HPDE6-E6E7 (cell line): ENCODE measurements around the gene MLXIP.
"Not testable (repeated sequence)": the region's sequence is repeated elsewhere in the genome, so short reads cannot be mapped to it uniquely, and the experiment has no call there.

Experiments
- DNase-seq: peaks from one replicate; pipeline ENCODE4 v3.0.0; 2011; ENCODE audit warnings: missing footprints; ENCODE audit errors: extremely low spot score

Gene MLXIP

DNA sequence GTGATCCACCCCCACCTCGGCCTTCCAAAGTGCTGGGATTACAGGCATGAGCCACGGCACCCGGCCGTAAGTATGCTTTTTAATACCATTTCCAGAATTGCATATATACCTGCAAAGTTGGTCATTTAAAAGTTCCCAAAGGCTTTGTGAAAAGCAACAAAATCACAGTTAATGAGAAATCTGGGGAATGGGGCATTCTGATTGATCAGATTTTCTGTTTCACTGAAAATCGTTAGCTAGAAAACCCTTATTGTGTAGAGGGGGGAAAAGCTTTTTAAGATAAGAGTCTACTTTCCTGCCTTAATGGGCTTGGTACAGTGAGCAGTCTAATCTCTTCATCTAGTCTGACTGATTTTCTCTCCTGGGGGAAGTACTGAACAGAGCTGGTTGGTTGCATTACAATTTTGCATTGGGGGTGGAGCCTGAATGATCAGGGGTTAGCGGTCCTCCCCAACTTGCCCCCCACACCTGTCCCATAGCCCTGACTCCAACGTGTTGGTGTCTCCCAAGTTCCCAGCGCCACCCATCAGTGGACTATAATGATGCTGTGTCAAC, 71.6 kb downstream of the MLXIP start:
- no peak for DNase-seq

DNA sequence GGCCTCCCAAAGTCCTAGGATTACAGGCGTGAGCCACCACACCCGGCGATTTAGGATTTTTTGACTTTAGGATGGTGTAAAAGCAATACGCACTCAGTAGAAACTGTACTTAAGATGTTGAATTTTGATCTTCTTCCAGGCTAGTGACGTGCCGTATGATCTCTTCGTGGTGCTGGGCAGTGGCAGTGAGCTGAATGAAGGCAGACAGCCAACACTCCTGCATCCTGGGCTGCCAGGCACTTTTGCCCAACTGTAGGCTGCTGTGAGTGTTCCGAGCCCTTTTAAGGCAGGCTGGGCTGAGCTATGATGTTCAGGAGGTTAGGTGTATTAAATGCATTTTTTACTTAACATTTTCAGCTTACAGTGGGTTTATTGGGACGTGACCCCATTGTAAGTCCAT, 74.2 kb downstream of the MLXIP start:
- DNase-seq, result no peak

DNA sequence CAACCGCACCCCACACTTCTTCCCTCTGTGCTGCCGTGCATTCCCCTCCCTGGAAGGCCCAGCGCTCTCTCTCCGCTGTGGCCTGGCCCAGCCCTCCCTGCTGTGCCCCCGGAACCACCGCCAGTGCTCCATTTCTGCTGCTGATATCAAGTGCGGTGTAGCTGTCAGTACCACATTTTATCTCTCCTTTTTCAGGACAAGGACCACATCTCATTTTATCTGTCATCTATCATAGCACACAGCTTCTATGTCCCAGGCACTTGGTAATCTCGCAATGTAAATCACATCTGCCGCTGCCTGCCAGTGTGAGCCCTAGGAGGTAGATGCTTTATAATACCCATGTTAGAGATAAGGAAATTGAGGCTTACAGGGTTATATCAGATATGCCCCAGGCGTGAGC, 77.1 kb downstream of the MLXIP start:
- DNase-seq, result no peak

DNA sequence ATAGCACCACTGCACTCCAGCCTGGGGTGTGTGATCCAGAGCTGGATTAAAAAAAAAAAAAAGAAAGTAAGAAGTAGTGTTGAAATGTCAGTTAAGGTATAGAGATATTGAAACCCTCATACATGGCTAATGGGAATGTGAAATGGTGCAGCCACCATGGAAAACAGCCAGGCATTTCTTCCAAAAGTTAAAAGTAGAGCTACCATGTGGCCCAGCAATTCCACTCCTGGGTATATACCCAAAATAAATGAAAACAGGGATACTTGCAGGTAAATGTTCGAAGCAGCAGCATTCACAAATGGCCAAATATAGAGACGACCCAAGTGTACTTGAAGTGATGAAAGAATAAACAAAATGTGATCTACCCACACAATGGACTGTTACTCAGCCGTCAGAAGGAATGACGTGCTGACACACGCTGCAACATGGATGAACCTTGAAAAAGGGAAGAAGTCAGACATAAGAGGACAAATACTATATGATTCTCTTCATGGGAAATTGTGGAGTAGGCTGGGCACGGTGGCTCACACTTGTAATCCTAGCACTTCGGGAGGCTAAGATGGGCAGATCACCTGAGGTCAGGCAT, 80.2 kb downstream of the MLXIP start:
- no peak for DNase-seq

DNA sequence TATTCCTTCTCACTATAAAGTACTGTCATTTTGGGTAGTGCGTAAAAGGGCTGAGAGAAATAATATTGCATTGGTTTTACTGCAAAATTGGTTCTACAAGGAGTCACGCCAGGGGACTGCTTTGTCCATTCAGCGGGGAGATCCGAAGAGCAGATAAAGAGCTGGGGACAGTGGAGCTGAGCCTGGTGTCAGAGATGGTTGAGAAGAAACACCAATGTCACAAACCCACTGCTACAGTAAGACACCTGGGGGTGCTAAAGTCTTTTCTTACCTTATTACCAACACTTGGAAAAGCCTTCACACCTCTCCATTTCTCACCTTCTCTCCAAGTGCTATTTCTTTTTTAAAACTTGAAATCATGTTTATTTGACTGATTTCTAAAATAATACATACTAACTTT, 81.3 kb downstream of the MLXIP start:
- DNase-seq, result no peak

DNA sequence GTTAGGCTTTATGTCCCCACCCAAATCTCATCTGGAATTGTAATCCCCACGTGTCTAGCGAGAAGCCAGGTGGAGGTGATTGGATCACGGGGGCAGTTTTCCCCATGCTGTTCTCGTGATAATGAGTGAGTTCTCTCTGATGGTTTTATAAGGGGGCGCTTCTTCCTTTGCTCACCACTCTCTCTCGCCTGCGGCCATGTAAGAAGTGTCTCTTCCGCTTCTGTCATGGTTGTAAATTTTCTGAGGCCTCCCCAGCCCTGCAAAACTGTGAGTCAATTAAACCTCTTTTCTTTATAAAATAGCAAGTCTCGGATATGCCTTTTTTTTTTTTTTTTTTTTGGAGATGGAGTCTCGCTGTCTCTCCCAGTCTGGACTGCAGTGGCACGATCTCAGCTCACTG, 82.2 kb downstream of the MLXIP start:
- no peak for DNase-seq

DNA sequence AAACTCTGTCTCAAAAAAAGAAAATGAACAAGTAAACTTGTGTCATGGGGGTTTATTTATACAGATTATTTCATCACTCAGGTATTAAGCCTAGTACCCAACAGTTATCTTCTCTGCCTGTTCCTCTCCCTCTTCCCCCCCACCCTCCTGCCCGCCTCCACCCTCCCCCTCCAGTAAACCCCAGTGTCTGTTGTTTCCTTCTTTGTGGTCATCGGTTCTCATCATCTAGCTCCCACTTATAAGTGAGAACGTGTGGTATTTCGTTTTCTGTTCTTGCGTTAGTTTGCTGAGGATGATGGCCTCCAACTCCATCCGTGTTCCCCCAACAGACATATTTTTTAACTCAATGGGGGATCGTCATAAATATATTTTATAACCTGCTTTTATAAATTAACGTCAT, 83.1 kb downstream of the MLXIP start:
- no peak for DNase-seq

DNA sequence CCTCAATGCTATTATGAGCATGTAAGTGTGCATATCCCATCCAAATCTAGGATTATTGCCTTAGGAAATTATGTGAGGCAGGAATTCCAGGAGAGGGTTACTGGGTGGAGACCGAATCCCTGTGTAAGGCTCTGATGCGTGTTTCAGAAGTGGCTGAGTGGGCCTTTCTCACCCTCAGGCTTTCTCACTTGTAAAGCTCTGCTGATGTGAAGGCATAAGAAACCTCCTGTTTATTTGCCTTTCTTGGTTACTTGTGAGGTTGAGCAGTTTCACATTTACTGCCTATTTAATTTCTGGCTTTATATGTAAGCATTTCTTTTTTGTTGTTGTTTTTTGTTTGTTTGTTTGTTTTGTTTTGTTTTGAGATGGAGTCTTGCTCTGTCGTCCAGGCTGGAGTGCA, 84.4 kb downstream of the MLXIP start:
- no peak for DNase-seq

DNA sequence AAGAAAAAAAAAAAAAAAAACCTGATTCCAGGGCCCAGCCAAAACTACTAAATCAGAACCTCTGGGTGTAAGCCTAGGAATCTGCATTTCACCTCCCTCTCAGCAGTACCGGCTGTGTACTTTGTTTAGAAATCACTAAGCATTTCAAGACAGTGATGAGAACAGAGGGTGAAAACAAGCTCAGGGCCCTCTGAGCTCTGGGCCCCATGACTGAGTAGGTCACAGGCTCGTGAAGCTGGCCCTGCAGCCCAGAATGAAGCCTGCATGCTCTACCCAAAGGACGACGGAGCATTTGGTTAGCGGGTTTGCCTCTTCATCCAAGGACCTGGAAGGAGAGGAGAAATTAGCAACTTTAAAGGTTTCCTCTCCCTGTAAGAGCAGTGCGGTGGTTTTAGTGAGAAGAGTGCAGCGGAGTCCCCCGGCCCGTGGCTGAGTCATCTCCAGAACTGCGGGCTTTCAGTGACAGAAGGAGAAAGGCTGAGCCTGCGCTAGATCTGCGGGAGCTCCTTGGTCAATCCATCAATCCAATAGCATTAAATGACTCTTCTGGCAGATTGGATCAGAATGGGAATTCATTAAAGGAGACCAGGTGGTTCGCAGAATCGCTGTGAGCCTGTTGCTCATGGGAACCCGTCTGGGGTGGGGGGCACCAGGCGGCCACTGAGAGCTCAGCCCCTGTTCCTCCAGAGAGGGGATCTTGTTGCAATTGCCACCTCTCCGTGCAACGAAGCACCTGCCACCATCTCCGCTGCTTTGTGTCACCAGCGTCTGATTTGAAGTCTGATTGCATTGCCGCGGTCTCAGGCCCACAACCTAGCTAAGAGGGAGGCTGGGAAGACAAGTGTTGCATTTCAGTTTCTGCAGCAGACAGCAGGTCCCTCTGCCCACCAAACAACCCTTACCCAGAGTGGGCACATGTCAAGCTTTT, 88.1 kb downstream of the MLXIP start:
- DNase-seq, result no peak

DNA sequence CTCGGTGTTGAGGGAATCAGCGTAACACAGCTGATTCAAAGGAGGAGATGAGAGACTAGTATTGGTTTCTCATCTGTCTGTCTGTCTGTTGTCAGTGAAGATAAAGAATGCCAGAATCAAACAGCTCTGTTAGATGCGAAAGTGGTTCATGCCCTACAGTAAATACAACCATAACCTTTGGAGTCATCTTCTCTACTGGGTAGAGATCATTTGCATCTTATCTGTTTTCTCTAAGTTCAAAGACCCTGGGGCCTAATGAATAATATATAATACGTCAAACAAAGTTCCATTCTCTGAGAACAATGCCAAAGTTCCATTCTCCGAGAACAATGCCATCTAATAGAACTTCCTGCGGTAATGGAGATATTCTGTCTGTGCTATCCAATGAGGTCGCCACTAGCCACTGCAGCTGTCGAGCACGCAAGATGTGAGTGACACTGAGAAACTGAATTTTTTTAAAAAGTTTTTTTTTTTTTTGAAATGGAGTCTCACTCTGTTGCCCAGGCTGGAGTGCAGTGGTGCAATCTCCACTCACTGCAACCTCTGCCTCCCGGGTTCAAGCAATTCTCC, 88.9 kb downstream of the MLXIP start:
- no peak for DNase-seq

DNA sequence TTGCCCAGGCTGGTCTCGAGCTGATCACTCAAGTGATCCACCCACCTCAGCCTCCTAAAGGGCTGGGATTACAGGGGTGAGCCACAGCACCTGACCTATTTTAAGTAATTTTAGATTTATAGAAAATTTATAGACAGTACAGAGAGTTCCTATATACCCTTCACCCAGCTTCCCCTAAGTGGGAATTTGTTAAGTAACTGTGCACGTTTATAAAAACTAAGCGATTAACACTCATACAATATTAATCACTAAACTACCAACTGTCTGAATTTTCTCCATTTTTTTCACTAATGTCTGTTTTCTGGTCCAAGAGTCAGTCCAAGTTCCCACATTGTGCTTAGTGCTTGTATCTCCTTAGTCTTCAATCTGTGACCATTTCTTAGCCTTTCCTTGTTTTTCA, 89.9 kb downstream of the MLXIP start:
- no peak for DNase-seq

DNA sequence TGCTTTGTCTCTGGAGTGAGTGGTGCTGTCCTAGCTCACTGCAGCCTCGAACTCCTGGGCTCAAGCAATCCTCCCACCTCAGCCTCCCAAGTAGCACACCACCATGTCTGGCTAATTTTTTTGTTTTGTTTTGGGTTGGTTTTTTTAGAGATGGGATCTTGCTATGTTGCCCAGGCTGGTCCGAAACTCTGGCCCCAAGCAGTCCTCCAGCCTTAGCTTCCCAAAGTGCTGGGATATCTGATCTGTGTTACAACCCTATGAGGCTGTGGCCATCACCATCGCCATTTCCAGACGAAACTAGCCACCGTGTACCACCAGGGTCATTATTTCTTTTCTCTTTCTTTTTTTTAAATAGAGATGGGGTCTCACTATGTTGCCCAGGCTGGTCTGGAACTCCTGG, 92.8 kb downstream of the MLXIP start:
- no peak for DNase-seq

DNA sequence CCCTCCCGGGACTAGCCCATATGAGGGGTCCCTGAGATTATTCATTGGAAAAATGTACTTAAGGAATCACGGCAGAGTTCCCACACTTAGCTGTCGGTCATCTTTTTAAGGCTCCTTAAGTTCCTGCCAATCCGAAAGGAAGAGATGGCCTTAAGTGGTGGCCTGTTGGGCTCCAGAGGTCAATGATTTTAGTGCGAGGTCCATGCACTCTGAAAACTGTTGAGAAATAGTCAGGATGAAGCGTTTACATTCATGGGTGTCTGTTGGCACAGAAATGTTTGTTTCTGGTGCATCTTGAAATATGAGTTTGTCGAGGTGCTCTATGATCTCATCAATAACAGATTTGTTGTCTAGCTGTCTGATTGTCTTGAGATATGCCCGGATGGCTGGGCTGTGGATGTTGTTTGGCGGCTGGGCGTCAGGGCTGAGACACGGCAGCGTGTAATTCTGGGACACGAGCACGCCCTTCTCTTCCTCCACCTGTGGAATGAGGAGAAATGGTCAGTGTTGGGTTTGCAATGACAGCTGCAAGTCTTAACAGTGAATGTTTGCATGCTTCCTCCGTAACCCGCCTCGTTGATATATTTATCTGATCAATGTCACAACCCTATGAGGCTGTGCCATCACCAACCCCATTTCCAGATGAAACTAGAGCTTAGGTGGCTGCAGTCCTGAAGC, 93.8 kb downstream of the MLXIP start:
- no peak for DNase-seq

DNA sequence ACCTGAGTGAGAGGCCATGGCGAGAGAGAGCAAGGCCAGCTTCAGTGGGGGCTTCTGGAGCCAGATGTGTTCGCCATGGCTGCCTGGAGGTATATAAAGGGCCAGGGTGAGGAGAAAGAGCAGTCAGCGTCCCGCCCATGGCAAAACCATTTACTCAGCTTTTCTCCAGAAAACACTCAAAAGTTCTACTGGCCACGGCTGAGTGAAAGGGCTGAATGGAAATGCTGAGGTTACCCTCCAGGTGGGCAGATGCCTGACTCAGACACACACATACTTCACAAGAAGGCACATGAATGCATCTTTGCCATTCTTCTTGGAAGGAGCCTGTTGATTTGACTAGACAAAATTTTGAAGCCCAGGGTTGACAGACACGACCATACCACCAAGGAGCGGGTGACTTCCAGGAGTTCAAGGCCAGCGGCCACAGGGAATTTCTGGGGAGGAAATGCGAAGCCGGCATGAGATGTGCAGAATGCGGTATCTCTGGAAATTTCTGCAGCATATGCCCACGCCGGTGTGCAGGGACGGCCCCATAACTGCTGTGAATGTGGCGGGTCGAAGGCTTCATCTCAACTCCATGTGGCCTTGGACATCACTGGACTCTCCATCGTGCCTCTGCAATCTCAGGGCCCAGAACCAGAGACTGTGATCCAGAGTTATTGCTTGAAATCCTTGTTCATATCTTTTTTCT, 95.7 kb downstream of the MLXIP start, which contains the start of gene IL31:
Gene IL31 (minus strand): TSS at position 67 of the 691 bp plus-strand sequence. CDS start 49 bp downstream, at position 18.
- DNase-seq, result no peak

DNA sequence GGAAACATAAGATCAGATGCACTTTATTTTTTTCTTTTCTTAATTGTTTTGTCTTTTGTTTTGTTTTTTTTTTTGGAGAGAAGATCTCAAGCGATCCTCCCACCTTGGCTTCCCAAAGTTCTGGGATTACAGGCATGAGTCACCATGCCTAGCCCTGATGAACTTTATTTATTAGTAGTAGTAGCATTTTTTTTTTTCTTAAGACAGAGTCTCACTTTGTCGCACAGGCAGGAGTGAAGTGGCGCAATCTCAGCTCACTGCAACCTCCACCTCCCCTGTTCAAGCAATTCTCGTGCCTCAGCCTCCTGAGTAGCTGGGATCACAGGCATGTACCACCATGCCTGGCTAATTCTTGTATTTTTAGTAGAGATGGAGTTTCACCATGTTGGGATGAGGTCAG, 97.9 kb downstream of the MLXIP start:
- not testable (repeated sequence) for DNase-seq

DNA sequence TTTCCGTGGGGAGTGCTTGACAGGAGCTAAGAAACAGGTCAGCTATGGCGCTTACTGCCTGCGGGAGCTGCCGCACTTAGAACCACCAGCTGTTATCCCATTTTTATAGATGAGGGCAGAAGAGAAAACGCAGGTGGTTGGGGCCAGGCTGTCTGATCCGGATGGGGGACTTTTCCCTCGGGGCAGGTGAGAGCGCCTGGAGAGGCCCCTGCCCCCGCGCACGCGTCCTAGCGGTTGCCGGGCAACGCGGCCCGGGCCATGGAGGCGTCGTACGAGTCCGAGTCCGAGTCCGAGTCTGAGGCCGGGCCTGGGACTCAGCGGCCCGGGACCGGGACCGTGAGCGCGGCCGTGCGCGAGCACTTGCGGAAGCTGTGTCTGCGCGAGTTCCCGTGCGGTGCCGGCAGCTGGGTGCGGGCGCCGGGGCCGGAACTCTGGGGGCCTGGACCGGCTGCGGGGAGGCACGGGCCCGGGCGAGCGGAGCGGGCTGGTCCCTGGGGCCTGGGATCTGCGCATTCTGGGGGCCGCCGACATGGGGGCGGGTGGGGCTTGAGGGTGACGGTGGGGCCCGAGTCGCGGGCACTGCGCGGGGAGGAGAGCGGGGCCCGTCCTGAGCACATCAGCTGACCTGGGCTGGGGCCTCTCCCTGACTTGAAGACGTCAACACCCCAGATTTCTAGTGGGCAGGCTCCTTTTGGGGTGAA, 104.5 kb downstream of the MLXIP start, which contains the start of gene LRRC43:
Gene LRRC43 (plus strand): TSS at position 237 of the 701 bp plus-strand sequence. CDS start 22 bp downstream, at position 259.
- no peak for DNase-seq

DNA sequence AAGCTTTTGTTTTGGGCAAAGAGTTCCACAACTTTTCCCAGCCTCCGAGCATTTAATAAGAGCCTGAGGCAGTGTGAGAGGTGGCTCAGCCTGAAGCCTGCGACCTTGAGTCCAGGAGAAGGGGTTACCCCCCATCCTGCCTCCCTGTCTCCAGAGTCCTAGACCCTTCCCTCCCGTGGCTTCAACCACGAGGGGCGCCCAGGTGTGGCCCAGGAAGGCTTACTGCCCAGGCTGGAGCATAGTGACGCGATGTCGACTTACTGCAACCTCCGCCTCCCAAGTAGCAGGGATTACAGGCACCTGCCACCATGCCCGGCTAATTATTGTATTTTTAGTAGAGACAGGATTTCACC, 105.0 kb downstream of the MLXIP start:
- no peak for DNase-seq

DNA sequence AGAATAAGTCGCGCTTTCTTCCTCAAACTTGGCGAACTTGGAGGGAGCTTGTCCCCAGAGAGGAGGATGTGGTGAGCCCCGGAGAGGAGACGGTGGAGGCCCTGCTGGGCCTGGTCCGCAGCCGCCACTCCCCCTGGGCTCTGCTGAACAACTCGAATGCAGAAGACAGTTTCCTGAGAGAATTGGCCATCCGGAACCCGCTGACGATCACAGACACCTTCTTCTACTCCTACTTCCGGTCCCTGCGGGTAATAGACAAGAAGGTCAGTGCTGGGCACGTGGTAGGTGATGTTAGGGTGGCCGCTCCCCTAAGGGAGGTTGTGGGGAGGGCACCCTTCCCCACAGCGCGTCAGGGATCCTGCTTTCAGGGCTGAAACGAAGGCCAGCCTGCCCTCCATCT, 106.0 kb downstream of the MLXIP start:
- DNase-seq, result no peak

DNA sequence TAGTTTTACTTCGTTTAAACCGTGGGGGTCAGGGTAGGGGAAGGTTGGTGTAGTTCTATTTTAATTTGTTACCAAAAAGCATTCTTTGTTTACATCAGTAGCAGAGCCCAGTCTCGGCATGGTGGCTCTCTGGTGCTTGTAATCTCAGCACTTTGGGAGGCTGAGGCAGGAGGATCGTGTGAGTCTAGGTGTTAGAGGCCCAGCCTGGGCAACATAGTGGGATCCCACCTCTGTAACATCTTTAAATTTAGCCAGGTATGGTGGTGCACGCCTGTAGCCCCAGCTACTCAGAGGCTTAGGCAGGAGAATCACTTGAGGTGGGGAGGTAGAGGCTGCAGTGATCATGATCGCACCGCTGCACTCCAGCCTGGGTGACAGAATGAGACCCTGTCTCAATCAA, 106.5 kb downstream of the MLXIP start:
- DNase-seq, result no peak

DNA sequence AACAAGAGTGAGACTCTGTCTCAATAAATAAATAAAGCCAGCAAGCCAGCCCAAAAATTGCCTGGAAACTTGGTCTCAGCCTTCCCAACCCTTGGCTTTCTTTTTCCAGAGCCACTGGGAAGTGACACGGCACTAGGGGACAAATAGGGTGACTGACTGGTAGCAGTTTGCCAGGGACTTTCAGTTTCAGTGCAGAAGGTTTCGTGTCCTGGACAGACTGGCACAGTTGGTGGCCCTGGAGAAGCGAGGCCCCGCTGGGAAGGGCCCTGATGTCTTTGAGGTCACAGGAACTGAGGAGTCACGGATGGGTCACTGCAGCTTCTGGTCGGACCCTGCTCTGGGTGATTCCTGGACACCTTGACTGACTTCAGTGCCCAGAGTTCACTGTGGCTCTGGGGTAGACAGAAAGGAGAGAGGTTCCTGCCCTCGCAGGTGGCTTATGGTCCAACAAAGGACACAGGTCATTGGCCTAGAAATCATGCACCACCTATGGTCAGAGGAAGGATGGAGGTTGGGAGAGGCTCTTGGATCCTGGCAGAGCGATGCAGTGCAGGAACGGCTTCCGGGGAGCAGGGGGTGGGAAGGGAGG, 107.0 kb downstream of the MLXIP start:
- DNase-seq, result no peak
